HK-2 (cell line): ENCODE measurements around the gene RSPH3.
"Not testable (repeated sequence)": the region's sequence is repeated elsewhere in the genome, so short reads cannot be mapped to it uniquely, and the experiment has no call there.

Experiments used
- DNase-seq: peaks from one replicate; pipeline ENCODE4 v3.0.0-alpha.2; 2018; ENCODE audit not compliant: unreplicated experiment

Gene RSPH3

DNA sequence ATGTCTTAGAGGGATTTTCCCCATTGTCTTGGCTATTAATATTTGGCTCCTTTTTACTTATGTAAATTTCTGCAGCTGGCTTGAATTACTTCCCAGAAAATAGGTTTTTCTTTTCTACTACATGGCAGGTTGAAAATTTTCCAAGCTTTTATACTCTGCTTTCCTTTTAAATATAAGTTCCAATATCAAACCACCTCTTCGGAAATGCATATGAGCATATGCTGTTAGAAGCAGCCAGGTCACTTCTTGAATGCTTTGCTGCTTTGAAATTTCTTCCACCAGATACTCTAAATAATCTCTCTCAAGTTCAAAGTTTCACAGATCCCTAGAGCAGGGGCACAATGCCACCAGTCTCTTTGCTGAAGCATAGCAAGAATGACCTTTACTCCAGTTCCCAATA is 25.2 kb upstream of the RSPH3 start:
- not testable (repeated sequence) for DNase-seq

DNA sequence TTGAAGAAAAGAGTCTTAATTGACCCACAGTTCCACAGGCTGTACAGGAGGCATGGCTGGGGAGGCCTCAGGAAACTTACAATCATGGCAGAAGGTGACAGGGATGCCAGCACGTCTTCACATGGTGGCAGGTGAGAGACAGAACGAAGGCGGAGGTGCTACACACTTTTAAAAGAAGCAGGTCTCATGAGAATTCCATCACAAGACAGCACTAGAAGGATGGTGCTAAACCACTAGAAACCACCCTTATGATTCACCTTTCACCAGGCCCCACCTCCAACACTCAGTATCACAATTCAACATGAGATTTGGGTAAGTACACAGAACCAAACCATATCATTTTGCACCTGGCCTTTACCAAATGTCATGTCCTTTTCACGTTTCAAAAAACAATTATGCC is 23.9 kb upstream of the RSPH3 start:
- DNase-seq: no peak

DNA sequence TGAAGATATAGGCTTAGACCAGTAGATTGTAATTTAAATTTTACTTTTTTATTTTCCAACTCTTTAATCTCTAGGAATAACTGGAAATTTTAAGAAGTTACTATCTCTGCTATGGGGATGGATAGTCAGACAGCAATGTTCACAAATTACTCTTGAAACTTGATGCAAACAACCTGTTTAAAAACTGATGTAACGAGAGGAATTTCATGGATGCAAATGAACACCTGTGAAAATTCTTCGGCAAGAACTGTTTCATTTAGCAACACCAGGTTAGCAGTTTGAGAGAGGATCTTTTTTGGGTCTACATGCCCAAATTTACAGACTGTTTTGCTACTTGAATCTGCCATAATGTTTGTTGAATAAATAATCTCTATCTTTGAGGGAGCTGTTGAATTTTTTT is 20.0 kb upstream of the RSPH3 start:
- DNase-seq: no peak

DNA sequence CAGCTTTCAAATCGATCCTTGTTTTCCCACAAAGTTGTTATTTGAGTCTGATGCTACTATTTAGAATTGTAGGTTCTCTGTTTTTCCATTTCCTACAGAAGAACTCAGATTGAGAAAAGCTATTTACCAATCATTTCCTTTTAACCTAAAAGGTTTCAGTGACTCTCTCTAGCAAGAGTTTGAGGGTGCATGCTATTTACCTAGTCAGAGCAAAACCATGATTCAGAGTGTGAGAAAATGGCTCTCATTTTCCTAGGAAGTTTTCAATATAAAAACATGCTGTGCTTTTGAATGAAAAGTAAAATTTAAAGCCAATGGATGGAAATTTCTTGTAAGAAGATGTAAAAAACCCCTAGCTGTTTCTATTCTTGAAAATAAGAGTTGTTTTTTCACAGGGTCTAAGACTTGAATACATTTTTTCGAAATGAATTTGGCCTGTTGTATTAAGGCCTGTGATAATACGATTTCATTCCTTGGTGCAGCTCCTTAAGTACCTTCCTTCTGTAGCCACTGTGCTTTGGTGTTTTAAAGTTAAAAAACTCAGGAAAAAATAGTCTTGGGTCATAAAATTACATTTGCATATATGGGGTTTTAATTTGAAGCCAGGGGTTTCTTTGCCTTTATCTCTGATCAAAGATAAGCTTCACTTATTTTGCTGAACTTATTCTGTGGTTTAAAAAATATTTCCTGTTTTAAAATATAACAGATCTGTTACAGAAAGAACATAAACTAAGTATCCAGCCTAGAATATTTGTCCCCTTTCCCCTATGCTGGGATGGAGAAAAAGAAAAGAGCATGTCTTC is 18.0 kb upstream of the RSPH3 start:
- no peak for DNase-seq

DNA sequence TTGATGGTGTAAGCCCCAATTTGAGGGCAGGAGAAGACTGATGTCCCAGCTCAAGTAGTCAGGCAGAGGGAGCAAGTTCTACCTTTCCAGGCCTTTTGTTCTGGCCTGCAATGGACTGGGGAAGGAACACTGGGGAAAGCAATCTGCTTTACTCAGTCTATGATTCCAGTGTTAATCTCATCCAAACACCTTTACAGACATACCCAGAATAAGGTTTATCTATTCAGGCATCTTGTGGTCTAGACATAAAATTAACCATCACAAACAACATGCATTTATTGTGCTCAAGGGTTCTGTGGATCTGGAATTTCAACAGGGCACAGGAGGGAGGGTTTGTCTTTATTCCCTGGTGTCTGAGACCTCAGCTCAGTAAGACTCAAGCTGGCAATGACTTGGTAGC is 14.4 kb upstream of the RSPH3 start:
- no peak for DNase-seq

DNA sequence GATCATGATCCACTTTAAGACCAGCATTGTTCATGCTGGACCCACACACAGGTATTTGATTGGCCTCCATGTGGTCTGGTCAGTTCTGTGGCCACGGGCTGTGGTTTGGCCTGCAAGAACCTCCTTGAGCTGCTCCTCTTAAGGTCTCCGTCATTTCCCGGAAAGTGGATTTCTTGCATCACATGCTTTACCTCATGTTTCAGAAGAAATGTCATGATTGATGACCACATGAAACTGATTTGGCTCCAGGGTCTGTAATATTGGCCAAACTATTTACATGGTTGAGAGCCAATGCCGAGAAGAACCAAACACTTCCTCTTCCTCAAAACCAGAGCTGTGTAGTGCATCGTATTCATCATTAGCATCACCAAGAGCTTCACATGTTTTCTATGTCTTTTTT is 13.2 kb upstream of the RSPH3 start:
- DNase-seq: no peak

DNA sequence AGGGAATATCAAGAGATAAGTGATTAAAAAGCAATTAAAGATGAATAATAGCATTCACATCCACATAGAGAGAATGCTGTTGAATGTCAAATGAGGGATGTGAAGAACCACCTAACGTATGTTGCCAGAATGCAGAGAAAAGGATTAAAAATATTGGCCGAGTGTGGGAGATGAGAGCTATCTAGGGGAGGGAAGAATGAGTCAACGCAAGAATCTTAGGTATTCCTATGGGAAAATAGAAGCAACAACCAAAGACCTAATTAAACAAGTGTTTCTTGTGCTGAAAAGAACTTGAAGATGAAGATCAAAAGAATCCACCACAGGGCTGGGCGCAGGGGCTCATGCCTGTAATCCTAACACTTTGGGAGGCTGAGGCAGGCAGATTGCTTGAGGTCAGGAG is 12.2 kb upstream of the RSPH3 start:
- DNase-seq: no peak

DNA sequence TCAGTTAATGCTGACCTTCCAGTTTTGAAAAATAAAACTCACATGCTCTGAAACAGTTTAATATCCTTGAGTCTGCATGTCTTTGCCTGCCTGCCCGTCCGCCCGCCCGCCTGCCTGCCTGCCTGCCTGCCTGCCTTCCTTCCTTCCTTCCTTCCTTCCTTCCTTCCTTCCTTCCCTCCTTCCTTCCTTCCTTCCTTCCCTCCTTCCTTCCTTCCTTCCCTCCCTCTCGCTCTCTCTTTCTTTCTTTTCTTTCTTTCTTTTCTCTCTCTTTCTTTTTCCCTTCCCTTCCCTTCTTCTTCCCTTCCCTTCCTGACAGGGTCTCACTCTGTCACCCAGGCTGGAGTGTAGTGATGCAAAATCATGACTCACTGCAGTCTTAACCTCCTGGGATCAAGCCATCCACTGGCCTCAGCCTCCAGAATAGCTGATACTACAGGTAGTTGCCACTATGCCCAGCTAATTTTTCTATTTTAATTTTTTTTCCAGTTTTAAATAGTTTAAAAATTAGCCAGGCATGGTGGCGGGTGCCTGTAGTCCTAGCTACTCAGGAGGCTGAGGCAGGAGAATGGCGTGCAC is 10.1 kb upstream of the RSPH3 start:
- DNase-seq: not testable (repeated sequence)

DNA sequence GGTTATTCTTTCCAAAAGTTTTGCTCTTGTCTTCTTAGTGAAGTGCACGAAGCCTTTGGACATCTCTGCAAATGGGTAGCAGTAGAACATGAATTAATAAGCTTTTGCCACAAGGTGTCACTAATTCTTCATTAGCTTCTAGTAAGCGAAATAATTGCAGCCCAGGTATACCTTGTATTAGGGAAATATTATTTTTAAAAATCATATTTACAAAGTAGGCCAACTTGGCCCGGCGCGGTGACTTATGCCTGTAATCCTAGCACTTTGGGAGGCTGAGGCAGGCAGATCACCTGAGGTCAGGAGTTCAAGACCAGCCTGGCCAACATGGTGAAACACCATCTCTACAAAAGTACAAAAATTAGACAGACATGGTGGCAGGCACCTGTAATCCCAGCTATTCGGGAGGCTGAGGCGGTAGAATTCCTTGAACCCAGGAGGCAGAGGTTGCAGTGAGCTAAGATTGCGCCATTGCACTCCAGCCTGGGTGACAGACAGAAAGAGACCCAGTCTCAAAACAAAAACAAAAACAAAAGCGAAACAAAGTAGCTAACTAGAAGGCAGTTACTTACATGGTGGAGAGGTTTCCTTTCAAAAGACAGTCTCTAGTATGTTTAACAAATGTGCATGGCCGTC is 8.8 kb upstream of the RSPH3 start:
- no peak for DNase-seq

DNA sequence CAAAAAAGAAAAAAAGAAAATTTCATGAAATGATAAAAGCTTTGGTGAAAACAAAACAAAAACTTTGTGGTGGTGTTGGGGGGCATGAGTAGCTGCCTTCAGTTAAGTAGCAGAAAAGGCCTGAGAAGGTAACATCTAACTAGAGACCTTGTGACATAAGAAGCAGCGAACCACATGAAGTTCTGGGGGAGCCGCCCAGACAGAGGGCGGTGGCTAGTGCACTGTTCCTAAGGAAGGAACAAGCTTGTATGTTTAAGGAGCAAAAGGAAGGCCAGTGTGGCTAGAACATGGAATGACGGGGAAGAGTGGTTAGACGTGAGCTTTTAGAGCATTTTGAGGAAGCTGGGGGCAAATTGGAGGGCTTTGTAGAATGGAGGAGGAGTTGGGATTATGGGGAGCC is 7.5 kb upstream of the RSPH3 start:
- no peak for DNase-seq

DNA sequence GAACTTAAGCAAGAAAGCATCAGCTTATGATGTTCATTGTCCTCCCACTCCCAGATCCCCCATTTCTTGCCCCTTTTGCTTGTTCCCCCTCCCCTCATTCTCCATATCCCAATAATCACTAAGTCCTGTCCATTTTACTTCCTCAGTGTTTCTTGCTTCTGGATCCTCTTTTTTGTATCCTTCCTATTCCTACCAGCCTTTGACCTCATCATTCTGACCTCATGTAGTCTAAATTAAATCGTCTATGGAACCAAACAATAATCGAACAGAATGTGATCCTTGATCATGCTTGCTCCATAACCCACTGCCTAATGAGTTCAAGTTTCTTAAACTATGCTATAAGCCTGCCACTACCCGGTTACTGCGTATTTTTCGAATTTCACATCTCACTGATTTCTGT is 5.4 kb upstream of the RSPH3 start:
- no peak for DNase-seq

DNA sequence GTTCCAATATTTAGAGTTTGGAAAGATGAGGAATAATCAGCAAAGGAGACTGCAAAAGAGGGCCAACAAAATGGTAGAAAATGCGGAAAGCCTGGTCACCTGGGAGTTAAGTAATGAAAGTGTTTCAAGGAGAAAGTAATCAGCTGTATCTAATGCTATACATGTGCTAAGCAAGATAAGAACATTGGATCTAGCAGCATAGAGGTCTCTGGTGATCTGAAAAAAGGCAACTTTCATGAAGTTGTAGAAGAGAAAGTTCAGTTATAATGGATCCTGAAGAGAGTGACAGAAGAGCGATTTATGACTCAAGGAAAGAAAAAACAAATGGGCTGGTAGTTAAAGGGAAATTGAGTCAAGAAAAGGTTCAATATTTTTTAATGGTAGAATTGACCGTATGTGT is 4.6 kb upstream of the RSPH3 start:
- DNase-seq: no peak

DNA sequence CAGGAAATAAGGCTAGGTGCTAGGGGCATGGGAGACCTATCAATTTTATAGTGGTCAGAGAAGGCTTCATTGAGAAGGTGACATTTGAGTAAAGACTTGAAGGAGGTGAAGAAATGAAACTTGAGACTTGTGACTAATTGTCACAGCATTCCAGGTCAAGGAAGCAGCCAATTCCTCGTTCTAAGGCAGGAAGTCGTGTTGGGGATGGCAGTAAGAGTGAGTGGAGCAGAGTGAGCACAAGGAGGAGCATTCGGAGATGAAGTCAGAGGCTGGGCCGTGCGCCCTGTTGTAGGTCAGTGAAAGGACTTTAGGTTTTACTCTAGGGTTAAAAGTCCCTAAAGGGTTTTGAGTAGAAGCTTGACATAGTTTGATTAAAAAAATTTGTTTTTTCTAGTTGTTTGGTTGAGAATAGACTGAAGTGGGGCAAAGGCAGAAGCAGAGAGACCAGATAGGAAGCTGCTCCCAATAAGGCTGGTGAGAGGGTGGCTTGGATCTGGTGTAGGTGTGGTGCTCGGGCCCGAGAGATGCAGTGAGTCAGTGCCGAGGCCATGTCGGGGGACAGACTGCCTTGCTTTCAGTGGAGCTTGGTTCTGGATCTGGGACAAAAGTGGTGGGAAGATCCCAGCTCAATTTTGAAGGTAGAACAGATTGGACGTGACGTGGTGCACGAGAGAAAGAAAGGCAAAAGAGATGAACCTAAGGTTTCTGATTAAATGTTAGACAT is 2.6 kb upstream of the RSPH3 start:
- DNase-seq: peak; percentile 68

DNA sequence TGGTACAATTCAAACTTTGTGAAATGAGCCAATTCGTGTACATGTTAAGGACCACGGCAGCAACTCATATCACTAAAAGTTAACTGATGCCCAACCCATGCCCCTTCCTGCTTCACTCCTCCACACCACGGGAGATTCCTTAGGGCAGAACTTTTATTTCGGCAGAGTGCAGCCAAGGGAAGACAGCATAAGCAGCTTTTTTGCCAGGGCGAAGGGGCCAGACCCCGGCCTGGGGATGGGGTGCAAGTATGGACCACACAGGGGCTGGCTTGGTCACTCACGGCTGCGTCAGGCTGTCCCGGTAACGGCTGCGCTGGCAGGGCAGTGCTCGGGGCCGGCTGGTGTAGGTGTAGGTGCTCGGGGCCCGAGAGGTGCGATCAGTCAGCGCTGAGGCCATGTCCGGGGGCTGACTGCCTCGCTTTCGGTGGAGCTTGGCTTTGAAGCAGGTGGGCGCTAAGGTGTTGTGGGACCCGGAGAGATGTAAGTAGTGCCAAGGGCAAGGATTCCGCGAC is 792 bp downstream of the RSPH3 start:
- no peak for DNase-seq

DNA sequence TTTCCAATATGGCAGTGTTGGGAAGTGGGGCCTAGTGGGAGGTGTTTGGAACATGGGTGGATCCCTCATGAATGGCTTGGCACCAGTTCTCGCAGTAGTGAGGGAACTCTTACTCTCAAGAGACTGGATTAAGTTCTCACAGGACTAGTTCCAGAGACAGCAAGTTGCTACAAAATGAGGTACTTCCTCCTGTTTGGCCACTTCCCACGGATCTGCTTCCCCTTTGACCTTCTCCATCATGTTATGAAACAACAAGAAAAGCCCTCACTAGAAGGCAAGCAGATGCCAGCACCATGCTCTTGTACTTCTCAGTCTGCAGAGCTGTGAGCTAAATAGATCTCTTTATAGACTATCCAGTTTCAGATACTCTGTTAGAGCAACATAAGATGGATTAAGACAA is 3.1 kb downstream of the RSPH3 start:
- no peak for DNase-seq

DNA sequence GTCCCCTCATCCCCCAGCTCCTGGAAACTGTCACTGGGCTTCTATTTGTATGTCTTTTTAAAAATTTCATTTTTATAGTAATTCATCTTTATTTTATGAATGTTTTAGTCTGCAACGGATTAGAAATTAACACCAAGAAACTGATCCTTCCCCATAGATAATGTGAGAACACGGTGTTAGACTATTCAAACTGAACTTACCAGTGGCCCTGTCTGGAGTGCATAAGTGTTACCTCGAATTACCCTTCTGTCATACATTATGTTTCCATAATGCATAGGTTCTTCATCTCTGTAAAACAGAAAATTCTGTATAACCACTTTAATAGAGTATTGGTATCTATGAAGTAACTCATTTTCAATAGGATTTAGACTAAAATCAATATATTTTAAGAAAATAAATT is 6.4 kb downstream of the RSPH3 start:
- DNase-seq: no peak

DNA sequence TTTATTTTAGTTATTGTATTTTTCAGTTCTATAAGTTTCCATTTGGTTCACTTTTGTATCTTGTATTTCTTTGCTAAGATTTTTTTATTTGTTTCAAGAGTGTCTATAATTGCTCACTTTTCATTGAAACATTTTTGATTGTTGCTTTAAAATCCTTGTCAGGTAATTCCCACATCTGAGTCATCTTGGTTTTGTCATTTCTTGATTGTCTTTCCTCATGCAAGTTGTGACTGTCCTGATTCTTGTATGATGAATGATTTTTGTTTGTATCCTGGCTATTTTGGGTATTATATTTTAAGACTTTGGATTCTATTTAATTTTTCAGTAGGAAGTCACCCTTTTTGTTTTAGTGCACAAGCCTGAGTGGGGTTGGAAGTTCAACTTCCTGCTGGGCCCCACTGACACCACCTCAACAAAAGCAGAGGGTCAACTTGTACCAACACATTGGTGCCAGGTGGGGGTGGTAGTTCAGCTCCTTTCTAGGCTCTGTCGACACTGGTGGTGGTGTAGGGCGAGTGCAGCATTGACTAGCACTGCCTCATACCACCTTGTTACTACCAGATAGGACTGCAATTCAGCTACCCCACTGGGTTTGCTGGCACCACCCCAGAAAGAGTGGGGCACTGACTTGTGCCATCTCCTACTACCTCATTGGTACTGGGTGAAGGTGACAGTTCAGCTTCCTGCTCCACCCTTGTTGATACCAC is 8.8 kb downstream of the RSPH3 start:
- DNase-seq: no peak

DNA sequence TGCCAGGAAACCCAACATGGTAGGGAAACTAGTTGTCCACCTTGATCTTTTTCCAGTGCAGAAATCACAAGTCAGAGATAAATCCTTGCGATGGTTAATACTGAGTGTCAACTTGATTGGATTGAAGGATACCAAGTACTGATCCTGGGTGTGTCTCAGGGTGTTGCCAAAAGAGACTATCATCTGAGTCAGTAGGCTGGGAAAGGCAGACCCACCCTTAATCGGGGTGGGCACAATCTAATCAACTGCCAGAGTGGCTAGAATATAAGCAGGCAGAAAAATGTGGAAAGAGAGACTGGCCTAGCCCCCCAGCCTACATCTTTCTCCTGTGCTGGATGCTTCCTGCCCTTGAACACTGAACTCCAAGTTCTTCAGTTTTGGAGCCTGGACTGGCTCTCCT is 10.3 kb downstream of the RSPH3 start:
- DNase-seq: not testable (repeated sequence)

DNA sequence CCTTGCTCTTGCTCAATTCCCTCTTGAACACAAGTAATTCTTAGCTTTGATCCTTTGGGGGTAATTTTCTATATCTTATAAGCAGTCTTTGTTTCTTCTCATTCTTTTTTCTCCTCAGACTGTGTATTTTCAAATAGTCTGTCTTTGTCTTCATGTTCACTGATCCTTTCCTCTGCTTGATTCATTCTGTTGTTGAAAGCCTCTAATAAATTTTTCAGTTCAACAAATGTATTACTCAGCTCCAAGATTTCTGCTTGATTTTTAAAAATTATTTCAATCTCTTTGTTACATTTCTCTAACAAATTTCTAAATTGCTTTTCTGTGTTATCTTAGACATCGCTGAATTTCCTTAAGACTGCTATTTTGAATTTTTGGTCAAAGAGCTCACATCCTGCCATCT is 11.5 kb downstream of the RSPH3 start:
- DNase-seq: no peak

DNA sequence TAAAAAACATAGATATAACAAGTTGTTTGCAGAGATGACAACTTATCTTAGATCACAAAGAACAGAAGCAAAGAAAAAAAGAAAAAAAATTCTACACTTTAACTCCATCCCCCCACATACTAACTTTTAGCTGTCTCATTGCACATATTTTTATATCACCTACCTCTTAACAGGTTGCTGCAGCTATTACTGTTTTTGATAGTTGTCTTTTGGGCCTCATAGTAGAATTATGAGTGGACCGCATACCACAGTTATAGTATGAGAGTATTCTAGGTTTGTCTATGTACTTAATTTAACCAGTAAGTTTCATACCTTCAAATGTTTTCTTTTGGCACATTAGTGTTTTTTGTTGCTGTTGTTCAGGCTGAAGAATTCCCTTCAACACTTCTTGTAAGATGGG is 12.3 kb downstream of the RSPH3 start:
- no peak for DNase-seq

DNA sequence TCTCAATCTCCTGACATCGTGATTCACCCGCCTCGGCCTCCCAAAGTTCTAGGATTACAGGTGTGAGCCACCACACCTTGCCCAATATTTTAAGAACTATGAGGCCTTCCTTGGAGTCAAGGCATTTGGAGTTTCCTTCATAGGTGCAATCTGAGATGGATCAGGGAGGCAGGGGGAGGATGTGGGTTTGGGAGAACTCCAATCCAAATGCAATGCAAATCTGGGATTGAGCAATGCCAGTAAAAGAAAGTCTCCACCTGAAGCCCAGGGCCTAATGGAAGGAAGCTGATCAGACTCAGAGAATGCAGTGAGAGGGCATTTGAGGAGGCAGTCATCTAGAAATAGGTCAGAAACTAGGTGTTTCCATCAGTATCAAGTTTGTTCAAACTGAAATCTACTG is 21.2 kb downstream of the RSPH3 start:
- no peak for DNase-seq

DNA sequence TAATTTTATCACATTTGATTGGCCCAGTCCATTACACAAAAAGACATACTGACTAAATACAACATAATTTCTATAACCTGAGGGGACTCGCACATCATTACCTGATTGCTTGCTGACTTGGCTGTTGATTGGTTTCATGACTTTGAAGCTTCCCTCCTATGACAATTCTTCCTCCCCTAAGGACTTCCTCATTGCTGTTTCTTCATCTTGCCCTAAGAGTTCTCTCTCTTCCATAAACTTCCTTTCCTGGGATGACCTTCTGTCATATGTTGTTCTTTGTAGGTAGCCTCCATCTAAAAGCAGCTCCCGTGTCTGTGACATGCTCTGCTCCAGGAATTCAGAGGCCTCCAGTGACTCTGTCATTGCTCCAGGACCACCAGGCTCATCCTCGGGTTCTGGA is 22.6 kb downstream of the RSPH3 start:
- no peak for DNase-seq
